ENCODE measurements around the gene HNF1A. TPM values are rescaled to one million over a fixed set of nuclear protein-coding genes. Genes with fewer than 3 reads are reported as not detected.

The HNF1A gene
- under 1 TPM; 0.24 to 0.42 TPM for total RNA-seq
- polyA plus RNA-seq (2013, experiment 1 of 2): 0.21 TPM
- 0.12 TPM for polyA plus RNA-seq (2013, experiment 2 of 2)
- long read RNA-seq, experiment 1: 0 reads
- long read RNA-seq, experiment 2: 0 reads
- long read RNA-seq, experiment 3: 0 reads
- long read RNA-seq, experiment 4: 0 reads

- no peak within 1 kb of the TSS for H3K27ac ChIP-seq (ENCODE audit: low read depth, low read length)
- H3K4me3 ChIP-seq (ENCODE audit: low read length): no peak within 1 kb of the TSS
- no peaks in the 10 kb centered on the region for H3K27me3 Mint-ChIP-seq (ENCODE audit: insufficient read depth)
- H3K4me3 Mint-ChIP-seq: peak within 1 kb of the TSS; percentile 47
- no peaks in the 10 kb centered on the region for H3K9me3 Mint-ChIP-seq
- peaks cover 4% of the 10 kb centered on the region for H3K36me3 Mint-ChIP-seq (ENCODE audit: low read depth)
- TF ChIP-seq CTCF (conservative IDR thresholded peaks at IDR 0.05): no peak
- H3K27me3 ChIP-seq (ENCODE audit: control insufficient read depth, insufficient read depth, low read length, poor library complexity, severe bottlenecking): no peaks in the 10 kb centered on the region
- H3K9ac ChIP-seq (ENCODE audit: extremely low read depth, low read length, poor library complexity, severe bottlenecking): no peak within 1 kb of the TSS
- no peaks in the 10 kb centered on the region for H3K36me3 ChIP-seq (ENCODE audit: control insufficient read depth, insufficient read depth, low read length)
- no peak within 1 kb of the TSS for H3K27ac Mint-ChIP-seq
- DNase-seq: no peak
- H3K4me1 Mint-ChIP-seq: peaks cover 19% of the 10 kb centered on the region
- 91 to 93% methylated on average over 15 to 40 of the region's 40 CpGs for WGBS, 2 experiments (ENCODE audit: insufficient coverage in 1 of 2, insufficient read length in 1 of 2)
- H3K9me3 ChIP-seq (ENCODE audit: control insufficient read depth, low read length): no peaks in the 10 kb centered on the region
- H3K4me1 ChIP-seq (ENCODE audit: control insufficient read depth, insufficient read depth, low read length): no peaks in the 10 kb centered on the region
Measured at GRCh38 chr12:120978296-120979219, at the start of gene HNF1A. HNF1A (plus strand) TSS chr12:120978543; CDS start chr12:120978769, 226 bp downstream.

- Histone ChIP-seq H3K27ac (ENCODE audit: low read depth, low read length) (peak overlapping the region; percentile 32), H3K4me3 (ENCODE audit: low read length) (no peak overlapping the region), H3K9me3 (ENCODE audit: control insufficient read depth, low read length) (no peaks in the 10 kb centered on the region), H3K36me3 (ENCODE audit: control insufficient read depth, insufficient read depth, low read length) (no peaks in the 10 kb centered on the region), H3K27me3 (ENCODE audit: control insufficient read depth, insufficient read depth, low read length, poor library complexity, severe bottlenecking) (no peaks in the 10 kb centered on the region), H3K4me1 (ENCODE audit: control insufficient read depth, insufficient read depth, low read length) (no peaks in the 10 kb centered on the region), H3K9ac (ENCODE audit: extremely low read depth, low read length, poor library complexity, severe bottlenecking) (no peak overlapping the region)
- no peak for TF ChIP-seq CTCF (conservative IDR thresholded peaks at IDR 0.05)
- Mint-ChIP-seq H3K4me1 (peaks cover 9% of the 10 kb centered on the region), H3K9me3 (no peaks in the 10 kb centered on the region), H3K27me3 (ENCODE audit: insufficient read depth) (peaks cover 2% of the 10 kb centered on the region), H3K4me3 (no peak overlapping the region), H3K27ac (peak overlapping the region; percentile 79), H3K36me3 (ENCODE audit: low read depth) (no peaks in the 10 kb centered on the region)
- DNase-seq: peak; percentile 92
- 82 to 84% methylated on average over 11 to 13 of the region's 13 CpGs for WGBS, 2 experiments (ENCODE audit: insufficient coverage in 1 of 2, insufficient read length in 1 of 2)
Measured at GRCh38 chr12:120928864-120929652, 49.3 kb upstream of the HNF1A start.

- no peaks in the 10 kb centered on the region for H3K9me3 Mint-ChIP-seq
- no peak for TF ChIP-seq CTCF (conservative IDR thresholded peaks at IDR 0.05)
- no peaks in the 10 kb centered on the region for H3K27me3 ChIP-seq (ENCODE audit: control insufficient read depth, insufficient read depth, low read length, poor library complexity, severe bottlenecking)
- 93 to 97% methylated on average over 5 of the region's 5 CpGs for WGBS, 2 experiments (ENCODE audit: insufficient coverage in 1 of 2, insufficient read length in 1 of 2)
- H3K9ac ChIP-seq (ENCODE audit: extremely low read depth, low read length, poor library complexity, severe bottlenecking): no peak overlapping the region
- no peaks in the 10 kb centered on the region for H3K9me3 ChIP-seq (ENCODE audit: control insufficient read depth, low read length)
- H3K27ac Mint-ChIP-seq: no peak overlapping the region
- H3K27ac ChIP-seq (ENCODE audit: low read depth, low read length): no peak overlapping the region
- no peaks in the 10 kb centered on the region for H3K4me1 ChIP-seq (ENCODE audit: control insufficient read depth, insufficient read depth, low read length)
- H3K4me3 Mint-ChIP-seq: no peak overlapping the region
- no peaks in the 10 kb centered on the region for H3K36me3 ChIP-seq (ENCODE audit: control insufficient read depth, insufficient read depth, low read length)
- DNase-seq: no peak
- H3K36me3 Mint-ChIP-seq (ENCODE audit: low read depth): no peaks in the 10 kb centered on the region
- H3K4me1 Mint-ChIP-seq: peaks cover 9% of the 10 kb centered on the region
- H3K27me3 Mint-ChIP-seq (ENCODE audit: insufficient read depth): peaks cover 2% of the 10 kb centered on the region
- no peak overlapping the region for H3K4me3 ChIP-seq (ENCODE audit: low read length)
Measured at GRCh38 chr12:120930032-120930431, 48.3 kb upstream of the HNF1A start.

Measured in endodermal cell (in vitro differentiated cells).